Hepatocyte (in vitro differentiated cells): ENCODE data around the gene PDCL3. TPM values are rescaled to one million over a fixed set of nuclear protein-coding genes. Genes with fewer than 3 reads are reported as not detected.

Source experiments
- DNase-seq: peaks from one replicate; pipeline ENCODE4 v3.0.0-alpha.2; 2016; ENCODE audit warnings: low spot score
- H2AFZ ChIP-seq: fragments of 200-600 bp; sonication (generic); 2 replicates; pipeline ENCODE4 v1.6.0; 2016; ENCODE audit warnings: antibody characterized with exemption, mild to moderate bottlenecking
- H3K27ac ChIP-seq: fragments of 200-600 bp; sonication (generic); 2 replicates; pipeline ENCODE4 v1.5.1; 2016; ENCODE audit warnings: mild to moderate bottlenecking
- H3K27me3 ChIP-seq: fragments of 200-600 bp; sonication (generic); 2 replicates; pipeline ENCODE4 v1.6.1; 2016
- H3K36me3 ChIP-seq: fragments of 200-600 bp; sonication (generic); replicated peaks from 2 replicates; pipeline ENCODE4 v1.5.1; 2016; ENCODE audit warnings: low read depth; ENCODE audit not compliant: insufficient read depth
- H3K4me1 ChIP-seq: fragments of 200-600 bp; sonication (generic); 2 replicates; pipeline ENCODE4 v1.5.1; 2016; ENCODE audit warnings: mild to moderate bottlenecking, moderate library complexity; ENCODE audit not compliant: insufficient read depth
- H3K4me2 ChIP-seq: fragments of 200-600 bp; sonication (generic); 2 replicates; pipeline ENCODE4 v1.6.0; 2016
- H3K4me3 ChIP-seq: fragments of 200-600 bp; sonication (generic); 2 replicates; pipeline ENCODE4 v1.5.1; 2016; ENCODE audit warnings: mild to moderate bottlenecking
- H3K79me2 ChIP-seq: fragments of 200-600 bp; sonication (generic); 2 replicates; pipeline ENCODE4 v1.6.0; 2017; ENCODE audit warnings: mild to moderate bottlenecking
- H3K9me2 ChIP-seq: fragments of 200-600 bp; sonication (generic); replicated peaks from 2 replicates; pipeline ENCODE4 v1.6.0; 2017; ENCODE audit warnings: mild to moderate bottlenecking; ENCODE audit not compliant: insufficient read depth
- H3K9me3 ChIP-seq: fragments of 200-600 bp; sonication (generic); 2 replicates; pipeline ENCODE4 v1.5.1; 2016; ENCODE audit warnings: low read depth, mild to moderate bottlenecking
- H4K20me1 ChIP-seq: fragments of 200-600 bp; sonication (generic); 2 replicates; pipeline ENCODE4 v1.6.0; 2016; ENCODE audit warnings: mild to moderate bottlenecking; ENCODE audit not compliant: insufficient read depth, poor library complexity, severe bottlenecking
- CTCF ChIP-seq: fragments of 200-600 bp; sonication (generic); IDR thresholded peaks from 2 replicates; pipeline ENCODE4 v1.5.1; 2016; ENCODE audit warnings: antibody characterized with exemption, mild to moderate bottlenecking; ENCODE audit not compliant: poor library complexity
- EZH2 ChIP-seq: fragments of 200-600 bp; sonication (generic); IDR thresholded peaks from 2 replicates; pipeline ENCODE4 v1.6.1; 2016; ENCODE audit warnings: antibody characterized with exemption, mild to moderate bottlenecking, borderline replicate concordance
- EZH2phosphoT487 ChIP-seq: fragments of 200-600 bp; sonication (generic); IDR thresholded peaks from one replicate; pipeline ENCODE4 v1.6.1; 2018; ENCODE audit warnings: antibody characterized with exemption, mild to moderate bottlenecking, low read depth, moderate library complexity; ENCODE audit not compliant: unreplicated experiment, severe bottlenecking
- WGBS: methylation state at CpG from one replicate; pipeline ENCODE4 v1.1.6; 2016; ENCODE audit warnings: low lambda C conversion rate; ENCODE audit errors: missing lambda C conversion rate; 5-methylcytosine and 5-hydroxymethylcytosine counted together
- polyA plus RNA-seq: library from polyadenylated mRNA; unstranded; fragments of >200 nt; fragmentation: Nextera tagmentation; extraction: Ambion mirVana; gene quantifications from 2 replicates; pipeline ENCODE4 v1.2.1, GENCODE V29; 2016
- total RNA-seq: library from RNA; depleted of rRNA; stranded (reverse); fragments of >200 nt; gene quantifications from 2 replicates; pipeline ENCODE4 v1.2.3, GENCODE V29; 2014

Gene PDCL3
- total and polyA plus RNA-seq, 2 experiments from 2014 or later, result 16.5 to 32.8 TPM

- H2AFZ ChIP-seq, result no peak overlapping the region
- no peaks in the 10 kb centered on the region for H3K9me3 ChIP-seq
- TF ChIP-seq EZH2, result no peak
- no peak for TF ChIP-seq EZH2phosphoT487
- H3K4me2 ChIP-seq, result no peak overlapping the region
- H3K27me3 ChIP-seq, result no peaks in the 10 kb centered on the region
- WGBS, result 78% methylated on average over 2 of the region's 2 CpGs
- H3K4me3 ChIP-seq, result no peak overlapping the region
- no peaks in the 10 kb centered on the region for H3K36me3 ChIP-seq
- H3K27ac ChIP-seq, result no peak overlapping the region
- no peak for DNase-seq
- H3K9me2 ChIP-seq, result no peaks in the 10 kb centered on the region
- no peaks in the 10 kb centered on the region for H3K79me2 ChIP-seq
- no peaks in the 10 kb centered on the region for H3K4me1 ChIP-seq
- H4K20me1 ChIP-seq, result no peaks in the 10 kb centered on the region
Observed at GRCh38 chr2:100535855-100536254, 26.9 kb upstream of the PDCL3 start.

DNA sequence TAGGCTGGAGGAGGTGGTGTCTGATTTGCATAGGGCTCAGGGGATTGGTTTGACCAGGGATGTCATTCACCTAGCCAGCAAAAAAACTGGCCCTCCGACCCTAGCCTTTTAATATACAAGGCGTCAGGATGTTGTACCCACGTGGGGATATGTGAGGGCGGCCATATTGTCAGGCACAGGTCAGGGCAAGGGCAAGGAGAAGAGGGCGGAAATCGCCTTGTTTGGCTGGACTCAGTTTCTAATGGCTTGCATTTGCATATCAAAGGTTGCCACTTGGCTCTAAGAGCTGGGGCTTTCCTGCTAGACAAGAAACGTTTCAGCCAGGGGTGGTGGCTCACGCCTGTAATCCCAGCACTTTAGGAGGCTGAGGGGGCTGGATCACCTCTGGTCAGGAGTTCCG, 24.9 kb upstream of the PDCL3 start:
- H3K4me3 ChIP-seq, result no peak overlapping the region
- DNase-seq, result no peak
- H3K4me2 ChIP-seq, result no peak overlapping the region
- no peaks in the 10 kb centered on the region for H4K20me1 ChIP-seq
- no peaks in the 10 kb centered on the region for H3K4me1 ChIP-seq
- no peak overlapping the region for H2AFZ ChIP-seq
- TF ChIP-seq EZH2, result no peak
- TF ChIP-seq CTCF, result no peak
- no peak for TF ChIP-seq EZH2phosphoT487
- no peaks in the 10 kb centered on the region for H3K36me3 ChIP-seq
- H3K9me2 ChIP-seq, result no peaks in the 10 kb centered on the region
- H3K27me3 ChIP-seq, result no peaks in the 10 kb centered on the region
- H3K79me2 ChIP-seq, result no peaks in the 10 kb centered on the region
- H3K9me3 ChIP-seq, result no peaks in the 10 kb centered on the region
- H3K27ac ChIP-seq, result no peak overlapping the region
- 76% methylated on average over 9 of the region's 9 CpGs for WGBS

DNA sequence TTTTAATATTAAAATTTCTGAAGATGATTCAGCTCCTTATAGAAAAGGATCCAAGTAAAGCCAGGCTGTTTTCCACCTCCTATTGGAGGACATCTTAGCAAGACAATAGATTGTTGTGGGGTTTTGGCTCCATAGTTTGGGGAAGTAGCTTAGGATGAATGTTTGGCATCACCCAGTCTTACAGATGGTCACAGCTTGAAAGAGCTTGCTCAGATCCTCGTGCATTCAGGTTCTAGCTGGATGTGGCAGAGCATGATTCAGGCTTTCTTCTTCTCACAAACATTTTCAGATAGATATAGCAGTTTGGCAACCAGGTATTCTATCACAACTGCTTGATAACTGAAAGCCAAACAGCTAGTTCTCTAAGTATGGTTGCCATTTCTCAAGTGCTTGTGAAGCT, 23.6 kb upstream of the PDCL3 start:
- Histone ChIP-seq H3K4me3 (no peak overlapping the region), H3K9me3 (no peaks in the 10 kb centered on the region), H2AFZ (no peak overlapping the region), H3K4me2 (no peak overlapping the region), H3K27ac (no peak overlapping the region), H3K27me3 (no peaks in the 10 kb centered on the region), H4K20me1 (no peaks in the 10 kb centered on the region), H3K36me3 (no peaks in the 10 kb centered on the region), H3K9me2 (no peaks in the 10 kb centered on the region), H3K4me1 (no peaks in the 10 kb centered on the region), H3K79me2 (no peaks in the 10 kb centered on the region)
- no peak for TF ChIP-seq EZH2phosphoT487
- no peak for TF ChIP-seq CTCF
- no peak for DNase-seq
- 64% methylated on average over 1 of the region's 1 CpG for WGBS

DNA sequence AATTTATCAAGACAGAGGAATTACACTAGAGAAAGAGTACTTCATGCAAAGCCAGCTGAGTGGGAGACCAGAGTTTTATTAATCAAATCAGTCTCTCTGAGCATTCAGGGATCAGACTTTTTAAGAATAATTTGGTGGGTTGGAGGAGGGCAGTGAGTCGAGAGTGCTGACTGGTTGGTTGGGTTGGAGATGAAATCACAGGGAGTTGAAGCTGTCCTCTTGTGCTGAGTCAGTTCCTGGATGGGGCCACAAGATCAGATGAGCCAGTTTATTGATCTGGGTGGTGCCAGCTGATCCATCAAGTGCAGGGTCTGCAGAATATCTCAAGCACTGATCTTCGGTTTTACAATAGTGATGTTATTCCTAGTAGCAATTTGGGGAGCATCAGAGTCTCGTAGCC, 21.4 kb upstream of the PDCL3 start:
- no peaks in the 10 kb centered on the region for H3K27me3 ChIP-seq
- H3K4me3 ChIP-seq, result no peak overlapping the region
- no peak for DNase-seq
- H3K9me2 ChIP-seq, result no peaks in the 10 kb centered on the region
- no peaks in the 10 kb centered on the region for H3K9me3 ChIP-seq
- H3K79me2 ChIP-seq, result no peaks in the 10 kb centered on the region
- H3K27ac ChIP-seq, result no peak overlapping the region
- WGBS, result 81% methylated on average over 3 of the region's 3 CpGs
- H2AFZ ChIP-seq, result no peak overlapping the region
- H3K36me3 ChIP-seq, result no peaks in the 10 kb centered on the region
- no peak overlapping the region for H3K4me2 ChIP-seq
- H3K4me1 ChIP-seq, result no peaks in the 10 kb centered on the region
- TF ChIP-seq EZH2, result no peak
- no peak for TF ChIP-seq CTCF
- no peak for TF ChIP-seq EZH2phosphoT487
- H4K20me1 ChIP-seq, result no peaks in the 10 kb centered on the region
